Measurements from ENCODE around the gene CCIN.
A peak's percentile ranks its signal among the peaks of the same experiment; 100 is the strongest.
"Not testable (repeated sequence)": the region's sequence is repeated elsewhere in the genome, so short reads cannot be mapped to it uniquely, and the experiment has no call there.

Gene CCIN

DNA sequence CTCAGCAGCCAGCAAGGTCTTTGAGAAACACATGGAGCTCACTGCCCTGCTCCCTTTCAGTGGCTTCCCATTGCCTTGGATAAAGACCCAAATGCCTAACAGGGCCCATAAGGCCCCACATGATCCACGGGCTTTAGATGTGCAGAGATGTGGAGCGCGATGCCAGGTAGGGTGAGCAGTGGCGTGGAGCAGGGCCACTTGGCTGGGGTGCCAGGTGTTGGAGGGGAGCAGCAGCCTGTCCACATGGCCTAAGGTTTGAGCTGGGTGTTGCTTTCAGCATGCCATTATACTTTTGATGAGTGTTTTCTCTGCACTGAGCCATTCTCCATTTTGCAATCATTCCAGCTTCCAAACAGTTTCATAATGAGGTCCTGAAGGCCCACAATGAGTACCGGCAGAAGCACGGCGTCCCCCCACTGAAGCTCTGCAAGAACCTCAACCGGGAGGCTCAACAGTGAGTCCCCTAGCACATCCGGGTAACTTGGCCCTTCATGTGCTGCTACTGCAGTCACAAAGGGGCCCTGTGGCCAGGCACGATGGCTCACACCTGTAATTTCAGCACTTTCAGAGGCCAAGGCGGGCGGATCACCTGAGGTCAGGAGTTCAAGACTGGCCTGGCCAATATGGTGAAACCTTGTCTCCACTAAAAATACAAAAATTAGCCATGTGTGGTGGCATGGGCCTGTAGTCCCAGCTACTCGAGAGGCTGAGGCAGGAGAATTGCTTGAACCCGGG lies 21.6 kb upstream of the CCIN start:
- ATAC-seq: no peak
- no peak overlapping the region for H3K4me3 Mint-ChIP-seq
- H3K27me3 Mint-ChIP-seq: no peaks in the 10 kb centered on the region
- peak overlapping the region; percentile 98 for H3K27ac Mint-ChIP-seq
- peaks cover 75% of the 10 kb centered on the region for H3K4me1 Mint-ChIP-seq
- peaks cover 6% of the 10 kb centered on the region for H3K9me3 Mint-ChIP-seq
- H3K36me3 Mint-ChIP-seq: peaks cover 22% of the 10 kb centered on the region

DNA sequence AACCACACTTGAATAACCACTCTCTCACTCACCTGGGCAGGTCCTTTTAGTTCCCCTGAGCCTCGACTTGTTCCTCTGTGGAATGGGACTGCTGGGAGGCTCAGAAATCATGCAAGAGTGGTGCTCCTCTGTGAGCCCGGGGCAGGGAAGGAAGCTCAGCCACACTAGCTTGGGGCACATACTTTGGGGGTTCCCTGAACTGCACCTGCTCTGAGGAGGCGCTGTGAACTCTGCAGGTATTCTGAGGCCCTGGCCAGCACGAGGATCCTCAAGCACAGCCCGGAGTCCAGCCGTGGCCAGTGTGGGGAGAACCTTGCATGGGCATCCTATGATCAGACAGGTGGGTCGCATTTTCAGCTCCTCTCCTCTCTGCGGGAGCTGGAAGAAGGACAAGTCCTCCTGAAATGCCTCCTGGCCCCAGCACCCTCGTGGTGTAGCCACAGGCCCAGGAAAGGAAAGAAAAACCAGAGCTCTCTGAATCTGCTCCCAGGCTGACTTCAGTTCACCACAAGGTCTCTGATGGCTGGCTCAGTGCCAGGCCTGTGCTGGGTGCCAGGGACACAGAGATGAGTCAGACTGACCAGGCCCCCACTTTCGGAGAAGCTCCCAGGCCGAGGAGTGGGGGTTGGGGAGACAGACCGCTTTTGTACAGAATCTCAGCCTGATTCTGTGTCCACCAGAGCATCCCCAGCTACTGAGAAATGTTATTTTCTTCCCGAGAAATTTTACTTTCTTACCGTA lies 20.7 kb upstream of the CCIN start:
- ATAC-seq: peak; percentile 49
- peaks cover 6% of the 10 kb centered on the region for H3K9me3 Mint-ChIP-seq
- no peak overlapping the region for H3K4me3 Mint-ChIP-seq
- peaks cover 22% of the 10 kb centered on the region for H3K36me3 Mint-ChIP-seq
- no peaks in the 10 kb centered on the region for H3K27me3 Mint-ChIP-seq
- H3K4me1 Mint-ChIP-seq: peaks cover 72% of the 10 kb centered on the region
- no peak overlapping the region for H3K27ac Mint-ChIP-seq

DNA sequence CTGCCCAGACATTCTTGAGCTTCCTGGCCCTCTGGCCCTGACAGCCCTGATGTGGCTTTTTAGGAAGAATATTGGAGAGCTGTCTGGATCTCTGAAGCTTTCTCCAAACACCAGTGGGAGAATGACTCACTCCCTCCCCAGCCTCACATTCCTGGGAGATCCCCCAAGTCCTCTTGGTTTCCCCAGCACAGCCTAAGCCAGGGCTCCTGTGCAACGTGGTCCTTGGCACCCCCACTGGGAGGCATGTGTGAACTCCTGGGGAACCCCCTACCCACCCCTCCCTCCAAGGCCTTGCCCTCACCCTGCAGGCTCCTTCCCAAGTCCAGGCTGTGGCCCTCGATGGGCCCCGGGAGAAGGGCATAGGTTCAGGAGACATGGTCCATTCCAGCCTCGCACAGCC lies 20.0 kb upstream of the CCIN start:
- Mint-ChIP-seq H3K4me3 (no peak overlapping the region), H3K36me3 (peaks cover 22% of the 10 kb centered on the region), H3K9me3 (peaks cover 6% of the 10 kb centered on the region), H3K27ac (no peak overlapping the region), H3K4me1 (peaks cover 72% of the 10 kb centered on the region), H3K27me3 (no peaks in the 10 kb centered on the region)
- ATAC-seq: no peak

DNA sequence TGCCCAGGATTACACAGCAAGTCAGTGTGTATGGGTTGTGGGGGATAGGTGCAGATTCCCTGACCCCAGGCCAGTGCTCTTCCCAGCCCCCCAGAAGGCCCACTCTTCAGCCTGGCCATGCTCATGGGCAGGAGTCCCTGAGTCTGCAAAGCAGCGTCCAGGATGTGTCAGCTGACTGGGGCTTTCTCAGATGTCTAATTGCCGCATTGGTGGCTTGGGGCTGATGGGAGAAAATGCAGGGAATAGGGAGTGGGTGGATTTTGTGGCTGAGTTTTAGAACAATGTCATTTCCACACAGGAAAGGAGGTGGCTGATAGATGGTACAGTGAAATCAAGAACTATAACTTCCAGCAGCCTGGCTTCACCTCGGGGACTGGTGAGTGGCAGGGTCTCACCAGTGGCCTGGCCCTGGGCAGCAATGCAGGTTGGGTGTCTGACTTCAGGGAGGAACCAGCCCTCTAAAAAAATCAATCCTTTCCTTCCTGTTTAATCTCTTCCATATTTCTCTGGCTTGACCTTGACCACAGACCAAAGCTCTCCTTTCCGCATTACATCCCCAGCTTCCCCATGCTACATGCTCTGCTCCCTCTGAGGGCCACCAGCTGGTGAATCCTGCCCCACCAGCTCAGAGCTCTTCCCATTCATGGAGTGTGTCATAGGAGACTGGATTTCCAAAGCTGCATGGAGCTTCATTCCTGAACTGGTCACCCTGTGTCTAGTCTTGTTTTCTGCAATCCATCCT lies 18.4 kb upstream of the CCIN start:
- ATAC-seq: no peak
- H3K27ac Mint-ChIP-seq: peak overlapping the region; percentile 95
- H3K4me3 Mint-ChIP-seq: peak overlapping the region; percentile 73
- no peaks in the 10 kb centered on the region for H3K27me3 Mint-ChIP-seq
- H3K9me3 Mint-ChIP-seq: peaks cover under 1% of the 10 kb centered on the region
- peaks cover 63% of the 10 kb centered on the region for H3K4me1 Mint-ChIP-seq
- peaks cover 15% of the 10 kb centered on the region for H3K36me3 Mint-ChIP-seq

DNA sequence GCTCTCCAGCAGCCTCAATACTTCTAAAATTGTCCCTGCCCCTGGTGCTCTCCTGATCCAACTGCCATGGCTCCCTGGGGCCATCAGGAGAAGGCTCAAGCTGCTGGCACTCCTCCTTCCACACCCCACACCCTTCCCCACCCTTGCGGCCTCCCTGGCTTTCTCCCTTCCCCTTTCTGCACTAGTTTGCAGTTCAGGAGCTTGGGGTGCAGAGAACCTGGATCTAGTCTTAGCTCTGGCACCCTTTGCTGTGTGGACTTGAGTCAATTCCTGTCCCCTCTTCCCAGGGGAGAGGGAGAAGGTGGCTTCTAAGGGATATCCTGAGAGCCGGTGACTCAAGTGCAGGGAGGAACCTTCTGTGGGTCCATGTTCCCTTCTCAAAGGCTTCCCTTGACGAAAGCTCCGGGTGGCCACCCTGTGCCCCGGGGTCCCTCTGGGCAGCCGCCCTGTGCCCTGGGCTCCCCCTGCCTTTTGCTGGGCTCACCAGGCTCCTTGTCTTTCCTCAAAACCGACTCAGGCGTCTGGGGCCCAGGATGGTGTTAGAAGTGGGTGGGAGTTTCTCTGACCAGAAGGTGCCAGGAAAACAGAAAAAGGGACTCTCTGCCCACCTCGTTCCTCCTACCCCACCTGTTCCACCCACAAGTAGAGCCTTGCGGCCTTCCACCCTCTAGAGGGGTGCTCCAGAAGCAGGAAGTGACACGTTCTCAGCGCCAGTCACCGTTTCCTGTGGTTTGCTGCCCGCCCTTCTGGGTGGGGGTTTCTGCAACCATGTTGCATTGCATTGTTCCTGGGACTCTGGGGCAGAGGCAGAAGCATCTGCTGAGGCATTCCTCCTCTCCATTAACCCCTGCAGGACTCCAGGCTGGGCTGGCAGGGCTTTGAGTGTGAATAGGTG lies 17.6 kb upstream of the CCIN start:
- H3K9me3 Mint-ChIP-seq: no peaks in the 10 kb centered on the region
- H3K27ac Mint-ChIP-seq: peak overlapping the region; percentile 95
- H3K27me3 Mint-ChIP-seq: no peaks in the 10 kb centered on the region
- peaks cover 11% of the 10 kb centered on the region for H3K36me3 Mint-ChIP-seq
- peaks cover 55% of the 10 kb centered on the region for H3K4me1 Mint-ChIP-seq
- ATAC-seq: peak; percentile 96
- H3K4me3 Mint-ChIP-seq: peak overlapping the region; percentile 73

DNA sequence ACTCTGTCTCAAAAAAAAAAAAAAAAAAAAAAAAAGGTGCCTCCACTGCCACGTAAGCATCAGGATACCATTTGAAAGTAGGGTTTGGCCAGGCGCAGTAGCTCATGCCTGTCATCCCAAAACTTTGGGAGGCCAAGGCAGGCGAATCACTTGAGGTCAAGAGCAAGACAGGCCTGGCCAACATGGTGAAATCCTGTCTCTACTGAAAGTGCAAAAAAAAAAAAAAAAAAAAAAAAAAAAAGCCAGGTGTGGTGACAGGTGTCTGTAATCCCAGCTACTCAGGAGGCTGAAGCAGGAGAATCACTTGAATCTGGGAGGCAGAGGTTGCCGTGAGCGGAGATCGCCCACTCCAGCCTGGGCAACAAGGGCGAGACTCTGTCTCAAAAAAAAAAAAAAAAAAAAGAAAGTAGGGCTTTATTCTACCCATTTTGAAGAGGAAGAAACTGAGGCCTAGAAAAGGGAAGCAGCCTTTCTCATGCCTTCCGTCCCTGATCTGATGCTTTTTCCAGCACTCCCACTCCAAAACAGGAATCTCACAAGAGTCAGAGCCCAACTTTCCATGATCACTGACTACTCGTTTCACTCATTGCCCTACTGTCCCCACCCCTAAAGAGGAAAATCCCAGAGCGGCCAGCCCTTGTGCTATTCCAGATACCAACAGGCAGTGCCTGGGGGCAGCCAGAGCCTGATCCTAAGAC lies 16.3 kb upstream of the CCIN start:
- Mint-ChIP-seq H3K9me3 (no peaks in the 10 kb centered on the region), H3K4me3 (no peak overlapping the region), H3K27ac (peak overlapping the region; percentile 95), H3K36me3 (peaks cover 5% of the 10 kb centered on the region), H3K4me1 (peaks cover 45% of the 10 kb centered on the region), H3K27me3 (no peaks in the 10 kb centered on the region)
- no peak for ATAC-seq

DNA sequence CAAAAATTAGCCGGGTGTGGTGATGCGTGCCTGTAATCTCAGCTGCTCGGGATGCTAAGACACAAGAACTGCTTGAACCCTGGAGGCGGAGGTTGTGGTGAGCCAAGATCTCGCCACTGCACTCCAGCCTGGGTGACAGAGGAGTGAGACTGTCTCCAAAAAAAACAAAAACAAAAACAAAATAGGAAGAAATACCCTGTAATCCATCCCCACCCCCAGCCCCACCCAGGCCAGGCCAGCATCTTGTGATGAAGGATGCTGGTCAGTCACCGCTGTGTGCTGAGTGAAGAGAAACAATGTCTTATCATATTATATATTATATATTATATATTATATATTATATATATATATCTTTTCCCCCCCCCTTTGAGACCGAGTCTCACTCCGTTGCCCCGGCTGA lies 15.4 kb upstream of the CCIN start:
- Mint-ChIP-seq H3K9me3 (no peaks in the 10 kb centered on the region), H3K27me3 (no peaks in the 10 kb centered on the region), H3K4me3 (peak overlapping the region; percentile 17), H3K27ac (peak overlapping the region; percentile 95), H3K4me1 (peaks cover 45% of the 10 kb centered on the region), H3K36me3 (peaks cover 12% of the 10 kb centered on the region)
- ATAC-seq: no peak

DNA sequence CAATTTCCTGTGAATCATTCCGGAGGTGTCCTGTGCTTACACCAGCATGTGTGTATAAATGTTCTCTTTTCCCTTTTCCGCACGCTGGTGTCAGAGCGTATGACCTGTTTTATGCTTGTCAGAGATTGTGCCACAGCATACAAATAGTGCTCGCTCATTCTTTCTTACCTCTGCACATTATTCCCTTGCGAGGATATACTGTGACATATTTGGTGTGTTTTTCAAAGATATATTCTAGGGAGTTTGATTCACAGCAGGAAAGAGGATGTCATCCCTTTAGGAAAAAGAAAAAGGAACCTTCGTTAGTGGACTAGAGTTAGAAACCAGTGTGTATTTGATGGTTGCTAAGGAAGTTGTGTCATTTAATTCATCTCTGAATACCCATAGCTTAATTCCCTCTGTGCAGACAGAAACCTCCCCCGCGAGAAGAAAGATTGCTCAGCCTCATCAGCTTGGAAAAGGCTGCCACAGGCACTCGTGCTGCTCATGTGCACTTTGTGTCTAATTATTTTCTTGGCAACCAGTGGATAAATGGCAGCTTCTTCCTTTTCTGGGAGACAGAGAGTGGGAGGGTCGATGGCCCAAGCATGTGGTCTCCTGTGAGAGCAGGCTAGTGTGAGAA lies 14.7 kb upstream of the CCIN start:
- Mint-ChIP-seq H3K27ac (peak overlapping the region; percentile 95), H3K36me3 (peaks cover 19% of the 10 kb centered on the region), H3K4me1 (peaks cover 45% of the 10 kb centered on the region), H3K27me3 (no peaks in the 10 kb centered on the region), H3K4me3 (no peak overlapping the region), H3K9me3 (no peaks in the 10 kb centered on the region)
- ATAC-seq: no peak

DNA sequence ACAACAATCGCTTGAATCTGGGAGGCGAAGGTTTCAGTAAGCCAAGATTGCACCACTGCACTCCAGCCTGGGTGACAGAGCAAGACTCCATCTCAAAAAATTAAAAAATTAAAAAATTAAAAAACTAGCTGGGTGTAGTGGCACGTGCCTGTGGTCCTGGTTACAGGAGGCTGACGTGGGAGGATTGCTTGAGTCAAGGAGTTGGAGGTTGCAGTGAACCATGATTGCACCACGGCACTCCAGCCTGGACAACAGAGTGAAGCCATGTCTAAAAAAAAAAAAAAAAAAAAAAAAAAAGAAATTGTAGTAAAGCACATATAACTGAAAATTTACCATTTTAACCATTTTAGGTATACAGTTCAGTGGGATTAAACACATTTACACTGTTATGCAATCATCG lies 13.1 kb upstream of the CCIN start:
- no peak overlapping the region for H3K4me3 Mint-ChIP-seq
- no peaks in the 10 kb centered on the region for H3K9me3 Mint-ChIP-seq
- H3K4me1 Mint-ChIP-seq: peaks cover 33% of the 10 kb centered on the region
- no peak for ATAC-seq
- H3K27me3 Mint-ChIP-seq: no peaks in the 10 kb centered on the region
- peaks cover 27% of the 10 kb centered on the region for H3K36me3 Mint-ChIP-seq
- no peak overlapping the region for H3K27ac Mint-ChIP-seq

DNA sequence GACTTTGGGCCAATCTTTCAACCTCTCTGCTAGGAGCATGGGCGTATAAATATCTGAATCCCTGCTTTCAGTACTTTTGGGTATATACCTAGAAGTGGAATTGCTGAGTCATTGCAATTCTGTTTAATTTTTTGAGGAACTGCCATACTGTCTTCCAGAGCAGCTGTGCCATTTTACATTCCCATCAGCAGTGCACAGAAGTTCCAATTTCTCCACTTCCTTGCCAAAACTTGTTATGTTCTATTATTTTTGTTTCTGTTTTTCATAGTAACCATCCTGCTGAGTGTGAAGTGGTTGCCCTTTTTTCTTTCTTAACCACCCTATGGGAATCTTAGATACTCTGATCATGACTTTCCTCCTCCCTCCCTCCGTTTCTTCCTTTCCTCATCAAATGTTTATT lies 11.1 kb upstream of the CCIN start:
- Mint-ChIP-seq H3K4me1 (peaks cover 17% of the 10 kb centered on the region), H3K27me3 (no peaks in the 10 kb centered on the region), H3K4me3 (no peak overlapping the region), H3K36me3 (peaks cover 27% of the 10 kb centered on the region), H3K9me3 (no peaks in the 10 kb centered on the region), H3K27ac (no peak overlapping the region)
- ATAC-seq: no peak

DNA sequence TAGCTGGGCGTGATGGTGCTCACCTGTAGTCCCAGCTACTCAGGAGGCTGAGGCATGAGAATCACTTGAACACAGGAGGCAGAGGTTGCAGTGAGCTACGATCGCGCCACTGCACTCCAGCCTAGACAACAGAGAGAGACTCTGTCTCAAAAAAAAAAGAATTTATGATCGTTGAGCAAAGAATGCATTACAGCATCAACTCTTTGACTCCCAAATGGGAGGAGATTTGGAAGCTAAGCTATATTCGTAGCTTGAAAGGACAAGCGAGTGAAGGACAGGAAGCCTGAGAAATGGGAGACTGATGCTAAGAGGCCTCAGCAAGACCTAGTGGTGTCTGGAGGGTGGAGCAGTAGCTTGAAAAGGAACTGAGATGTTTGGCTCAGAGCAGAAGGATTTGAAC lies 10.3 kb upstream of the CCIN start:
- Mint-ChIP-seq H3K9me3 (no peaks in the 10 kb centered on the region), H3K4me3 (no peak overlapping the region), H3K4me1 (peaks cover 9% of the 10 kb centered on the region), H3K36me3 (peaks cover 27% of the 10 kb centered on the region), H3K27ac (no peak overlapping the region), H3K27me3 (no peaks in the 10 kb centered on the region)
- ATAC-seq: no peak

DNA sequence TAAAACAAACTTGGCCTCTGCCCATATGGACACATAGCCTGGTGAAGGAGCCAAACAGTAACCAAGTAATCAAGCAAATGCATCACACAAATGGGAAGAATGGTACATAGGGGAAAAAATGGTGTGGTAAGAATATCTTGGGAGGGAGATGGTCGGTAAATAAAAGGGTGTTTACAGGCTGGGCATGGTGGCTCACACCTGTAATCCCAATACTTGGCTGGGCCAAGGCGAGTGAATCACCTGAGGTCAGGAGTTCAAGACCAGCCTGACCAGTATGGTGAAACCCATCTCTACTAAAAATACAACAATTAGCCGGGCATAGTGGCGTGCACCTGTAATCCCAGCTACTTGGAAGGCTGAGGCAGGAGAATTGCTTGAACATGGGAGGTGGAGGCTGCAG lies 9.7 kb upstream of the CCIN start:
- not testable (repeated sequence) for H3K4me3 Mint-ChIP-seq, H3K27ac Mint-ChIP-seq, H3K27me3 Mint-ChIP-seq, ATAC-seq, H3K4me1 Mint-ChIP-seq, H3K9me3 Mint-ChIP-seq
- H3K36me3 Mint-ChIP-seq: peaks cover 27% of the 10 kb centered on the region

DNA sequence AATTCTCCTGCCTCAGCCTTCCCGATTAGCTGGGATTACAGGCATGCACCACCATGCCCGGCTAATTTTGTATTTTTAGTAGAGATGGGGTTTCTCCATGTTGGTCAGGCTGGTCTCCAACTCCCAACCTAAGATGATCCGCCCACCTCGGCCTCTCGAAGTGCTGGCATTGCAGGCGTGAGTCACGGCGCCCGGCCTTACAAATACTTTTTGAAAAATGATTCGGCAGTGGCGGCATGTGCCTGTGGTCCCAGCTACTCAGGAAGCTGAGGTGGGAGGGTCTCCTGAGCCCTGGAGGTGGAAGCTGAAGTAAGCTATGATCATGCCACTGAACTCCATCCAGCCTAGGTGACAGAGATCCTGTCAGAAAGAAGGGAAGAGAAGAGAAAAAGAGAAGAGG lies 9.1 kb upstream of the CCIN start:
- ATAC-seq, H3K27ac Mint-ChIP-seq, H3K9me3 Mint-ChIP-seq, H3K4me1 Mint-ChIP-seq, H3K27me3 Mint-ChIP-seq, H3K4me3 Mint-ChIP-seq: not testable (repeated sequence)
- H3K36me3 Mint-ChIP-seq: peaks cover 27% of the 10 kb centered on the region

DNA sequence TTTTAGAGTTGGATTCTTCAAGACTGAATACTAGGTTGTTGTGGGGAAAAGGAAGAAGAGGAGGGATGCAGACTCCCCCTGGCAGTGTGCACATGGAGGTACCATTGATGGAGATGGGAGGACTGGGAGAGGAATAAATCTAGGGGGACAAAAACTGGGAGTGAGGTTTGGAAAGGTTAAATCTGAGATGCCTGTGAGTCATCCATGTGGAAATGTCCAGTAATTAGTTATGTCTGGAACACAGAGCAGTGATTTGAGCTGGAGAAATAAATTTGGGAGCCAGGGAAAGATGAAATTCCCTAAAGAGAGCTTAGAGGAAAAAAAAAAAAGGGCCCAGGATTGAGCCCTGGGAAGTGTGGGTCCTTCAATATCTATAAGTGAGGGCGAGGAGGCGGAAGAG lies 8.0 kb upstream of the CCIN start:
- H3K4me3 Mint-ChIP-seq: no peak overlapping the region
- no peaks in the 10 kb centered on the region for H3K9me3 Mint-ChIP-seq
- H3K4me1 Mint-ChIP-seq: peaks cover 2% of the 10 kb centered on the region
- peaks cover 27% of the 10 kb centered on the region for H3K36me3 Mint-ChIP-seq
- no peak for ATAC-seq
- no peaks in the 10 kb centered on the region for H3K27me3 Mint-ChIP-seq
- H3K27ac Mint-ChIP-seq: no peak overlapping the region
